H9 (cell line): ENCODE results near the gene SLC8B1. TPM values are rescaled to one million over a fixed set of nuclear protein-coding genes. Genes with fewer than 3 reads are reported as not detected.

Experiments
- DNase-seq: peaks from one replicate; pipeline ENCODE4 v3.0.0-alpha.2; 2017
- H2AFZ ChIP-seq: one replicate; pipeline ENCODE4 v1.6.1; 2013; ENCODE audit warnings: mild to moderate bottlenecking, low read length, control low read depth, moderate library complexity
- H2AK5ac ChIP-seq: 2 replicates; pipeline ENCODE4 v1.6.1; 2013; ENCODE audit warnings: low read length, control low read depth, mixed read lengths; ENCODE audit not compliant: insufficient read length
- H2BK120ac ChIP-seq: one replicate; pipeline ENCODE4 v1.6.1; 2013; ENCODE audit warnings: low read depth, mild to moderate bottlenecking, low read length, control low read depth, inconsistent platforms; ENCODE audit not compliant: poor library complexity, severe bottlenecking
- H2BK12ac ChIP-seq: 2 replicates; pipeline ENCODE4 v1.6.1; 2013; ENCODE audit warnings: low read length, control low read depth, mixed read lengths, low read depth; ENCODE audit not compliant: insufficient read length
- H2BK15ac ChIP-seq: 2 replicates; pipeline ENCODE4 v1.6.1; 2013; ENCODE audit warnings: low read depth, low read length, control low read depth
- H2BK20ac ChIP-seq: one replicate; pipeline ENCODE4 v1.6.1; 2013; ENCODE audit warnings: low read depth, mild to moderate bottlenecking, low read length, control low read depth, inconsistent platforms; ENCODE audit not compliant: poor library complexity, severe bottlenecking
- H2BK5ac ChIP-seq: 2 replicates; pipeline ENCODE4 v1.6.1; 2013; ENCODE audit warnings: low read length, control low read depth, mixed read lengths; ENCODE audit not compliant: insufficient read length
- H3K14ac ChIP-seq: 2 replicates; pipeline ENCODE4 v1.6.1; 2013; ENCODE audit warnings: low read length, control low read depth; ENCODE audit not compliant: insufficient read depth
- H3K18ac ChIP-seq: 2 replicates; pipeline ENCODE4 v1.6.1; 2013; ENCODE audit warnings: low read depth, mild to moderate bottlenecking, mixed read lengths, low read length, control low read depth; ENCODE audit not compliant: insufficient read length
- H3K23ac ChIP-seq: 2 replicates; pipeline ENCODE4 v1.6.1; 2013; ENCODE audit warnings: low read length, control low read depth, mixed read lengths, low read depth; ENCODE audit not compliant: insufficient read length
- H3K23me2 ChIP-seq: 2 replicates; pipeline ENCODE4 v1.6.1; 2013; ENCODE audit warnings: low read depth, mild to moderate bottlenecking, mixed read lengths, low read length, control low read depth; ENCODE audit not compliant: insufficient read length, poor library complexity, severe bottlenecking
- H3K27ac ChIP-seq: 2 replicates; pipeline ENCODE4 v1.5.1; 2013; ENCODE audit warnings: low read length, control low read depth, mixed read lengths, low read depth; ENCODE audit not compliant: insufficient read length
- H3K27me3 ChIP-seq: 2 replicates; pipeline ENCODE4 v1.6.1; 2013; ENCODE audit warnings: low read length, control low read depth, inconsistent platforms; ENCODE audit not compliant: insufficient read depth
- H3K4ac ChIP-seq: 2 replicates; pipeline ENCODE4 v1.6.1; 2013; ENCODE audit warnings: low read depth, mild to moderate bottlenecking, control low read depth, inconsistent platforms, low read length, moderate library complexity
- H3K4me1 ChIP-seq: 2 replicates; pipeline ENCODE4 v1.6.1; 2013; ENCODE audit warnings: low read length, control low read depth, inconsistent platforms; ENCODE audit not compliant: insufficient read depth
- H3K4me2 ChIP-seq: 2 replicates; pipeline ENCODE4 v1.6.1; 2013; ENCODE audit warnings: low read length, control low read depth, mixed read lengths; ENCODE audit not compliant: insufficient read length, insufficient read depth
- H3K56ac ChIP-seq: 2 replicates; pipeline ENCODE4 v1.6.1; 2013; ENCODE audit warnings: low read depth, mild to moderate bottlenecking, mixed read lengths, low read length, control low read depth; ENCODE audit not compliant: insufficient read length
- H3K79me1 ChIP-seq: 2 replicates; pipeline ENCODE4 v1.6.1; 2013; ENCODE audit warnings: low read depth, mild to moderate bottlenecking, moderate library complexity, low read length, control low read depth, inconsistent platforms; ENCODE audit not compliant: insufficient read depth, poor library complexity, severe bottlenecking
- H3K79me2 ChIP-seq: 2 replicates; pipeline ENCODE4 v1.6.1; 2013; ENCODE audit warnings: low read length, control low read depth, inconsistent platforms; ENCODE audit not compliant: insufficient read depth
- H3K9ac ChIP-seq: 2 replicates; pipeline ENCODE4 v1.6.1; 2013; ENCODE audit warnings: low read length, control low read depth, mixed read lengths; ENCODE audit not compliant: insufficient read length; ENCODE audit errors: extremely low read depth
- H3K9me3 ChIP-seq: one replicate; pipeline ENCODE4 v1.6.1; 2013; ENCODE audit warnings: low read depth, low read length, inconsistent platforms; ENCODE audit not compliant: control insufficient read depth
- H3T11ph ChIP-seq: one replicate; pipeline ENCODE4 v1.6.1; 2013; ENCODE audit warnings: mild to moderate bottlenecking, low read length, control low read depth, inconsistent platforms
- H4K20me1 ChIP-seq: one replicate; pipeline ENCODE4 v1.6.1; 2013; ENCODE audit not compliant: control insufficient read depth, insufficient read length, insufficient read depth
- H4K5ac ChIP-seq: 2 replicates; pipeline ENCODE4 v1.6.1; 2013; ENCODE audit warnings: low read depth, mild to moderate bottlenecking, mixed read lengths, low read length, control low read depth; ENCODE audit not compliant: insufficient read length
- H4K8ac ChIP-seq: replicated peaks from 2 replicates; pipeline ENCODE4 v1.6.1; 2013; ENCODE audit warnings: low read length, control low read depth, mixed read lengths, low read depth; ENCODE audit not compliant: insufficient read length
- H4K91ac ChIP-seq: 2 replicates; pipeline ENCODE4 v1.6.1; 2013; ENCODE audit warnings: low read depth, mild to moderate bottlenecking, moderate library complexity, mixed read lengths, low read length, control low read depth; ENCODE audit not compliant: insufficient read length
- H3K27ac Mint-ChIP-seq, 3 experiments: 2 replicates in 2 of 3; 3 replicates in 1 of 3; pipeline ENCODE4 v1.8.0; 2020 to 2021; ENCODE audit warnings: mixed read lengths in 3 of 3, mild to moderate bottlenecking in 1 of 3, moderate library complexity in 1 of 3
- H3K27me3 Mint-ChIP-seq: 2 replicates; pipeline ENCODE4 v1.8.0; 2021; ENCODE audit warnings: low read depth, mild to moderate bottlenecking, moderate library complexity, mixed read lengths
- H3K36me3 Mint-ChIP-seq, 3 experiments: 2 replicates in 2 of 3; 3 replicates in 1 of 3; pipeline ENCODE4 v1.8.0; 2020 to 2021; ENCODE audit warnings: low read depth in 3 of 3, mixed read lengths in 3 of 3; ENCODE audit not compliant: insufficient read depth in 1 of 3
- H3K4me1 Mint-ChIP-seq, 2 experiments: 2 replicates each; pipeline ENCODE4 v1.8.0; 2020; ENCODE audit warnings: mixed read lengths in 2 of 2
- H3K4me3 Mint-ChIP-seq, 2 experiments: 2 replicates in 1 of 2; 3 replicates in 1 of 2; pipeline ENCODE4 v1.8.0; 2020 to 2021; ENCODE audit warnings: mild to moderate bottlenecking in 2 of 2, mixed read lengths in 2 of 2, moderate library complexity in 1 of 2
- H3K9me3 Mint-ChIP-seq, 2 experiments: 2 replicates in 1 of 2; 3 replicates in 1 of 2; pipeline ENCODE4 v1.8.0; 2020; ENCODE audit warnings: mild to moderate bottlenecking in 2 of 2, mixed read lengths in 2 of 2, moderate library complexity in 1 of 2
- CTCF ChIP-seq: fragments of 200-600 bp; sonication (generic); conservative IDR thresholded peaks from 3 replicates; pipeline ENCODE4 v1.8.0; 2021; ENCODE audit warnings: antibody characterized with exemption, mild to moderate bottlenecking
- WGBS: extraction: QIAGEN DNeasy Blood & Tissue Kit; methylation state at CpG from one replicate; pipeline ENCODE4 v1.1.7; 2013; ENCODE audit warnings: missing lambda C conversion rate, low lambda C conversion rate, mixed read lengths; ENCODE audit not compliant: insufficient read length; ENCODE audit errors: extremely low coverage; 5-methylcytosine and 5-hydroxymethylcytosine counted together
- total RNA-seq: library from RNA; stranded (reverse); gene quantifications from 2 replicates; pipeline ENCODE4 v1.2.1, GENCODE V29; 2021

SLC8B1 gene
- total RNA-seq, 1 experiment from 2014 or later: 10.4 TPM

- no peak overlapping the region for H3K4me2 ChIP-seq
- no peaks in the 10 kb centered on the region for H3K9me3 Mint-ChIP-seq
- no CpG with 5 or more reads among the region's 6 CpGs for WGBS
- H3K56ac ChIP-seq: no peak overlapping the region
- no peak overlapping the region for H2AFZ ChIP-seq
- no peak for TF ChIP-seq CTCF
- H4K91ac ChIP-seq: no peak overlapping the region
- no peak overlapping the region for H4K5ac ChIP-seq
- H3K27me3 Mint-ChIP-seq: no peaks in the 10 kb centered on the region
- peak overlapping the region in 1 of 3 experiments; percentile 91; a peak in 2 of 7 replicates for H3K27ac Mint-ChIP-seq
- no peak overlapping the region for H3K27ac ChIP-seq
- no peak overlapping the region for H2BK12ac ChIP-seq
- H3K79me1 ChIP-seq: no peaks in the 10 kb centered on the region
- H3K4ac ChIP-seq: no peak overlapping the region
- H2BK20ac ChIP-seq: no peak overlapping the region
- no peak overlapping the region for H3K4me3 Mint-ChIP-seq
- no peak overlapping the region for H2BK120ac ChIP-seq
- 0 out of 4 replicates have a peak, but pooled peaks cover 0 to 2% of the 10 kb centered on the region in 2 experiments for H3K4me1 Mint-ChIP-seq
- no peaks in the 10 kb centered on the region for H3K4me1 ChIP-seq
- no peak overlapping the region for H3K18ac ChIP-seq
- H4K20me1 ChIP-seq: no peaks in the 10 kb centered on the region
- H2BK5ac ChIP-seq: no peak overlapping the region
- H3K79me2 ChIP-seq: no peaks in the 10 kb centered on the region
- peaks cover 12 to 28% (median 28%) of the 10 kb centered on the region in 3 experiments; a peak in 6 of 7 replicates for H3K36me3 Mint-ChIP-seq
- no peaks in the 10 kb centered on the region for H3K27me3 ChIP-seq
- H3K23ac ChIP-seq: no peak overlapping the region
- H3K14ac ChIP-seq: no peak overlapping the region
- no peak overlapping the region for H4K8ac ChIP-seq
- no peak overlapping the region for H2AK5ac ChIP-seq
- DNase-seq: no peak
- no peak overlapping the region for H3K9ac ChIP-seq
- H3T11ph ChIP-seq: no peak overlapping the region
- H3K9me3 ChIP-seq: no peaks in the 10 kb centered on the region
- H3K23me2 ChIP-seq: no peaks in the 10 kb centered on the region
- H2BK15ac ChIP-seq: no peak overlapping the region
Observed at GRCh38 chr12:113371808-113372207, 36.9 kb upstream of the SLC8B1 start.
